Esophagus muscularis mucosa (tissue), 4 donors: Measurements from ENCODE around the gene MAGEA6. TPM values are rescaled to one million over a fixed set of nuclear protein-coding genes. Genes with fewer than 3 reads are reported as not detected.
"Not testable (repeated sequence)": the region's sequence is repeated elsewhere in the genome, so short reads cannot be mapped to it uniquely, and the experiment has no call there.

Source experiments
- DNase-seq: peaks from one replicate; pipeline ENCODE4 v3.0.0-alpha.2; 2017; ENCODE audit errors: extremely low spot score
- H3K27ac ChIP-seq, 4 donors: fragments of 200-600 bp; sonication (generic); replicated peaks in 1 of 4; 1 replicate in 3 of 4; 2 replicates in 1 of 4; pipeline ENCODE4 v1.5.1; 2016 to 2019; ENCODE audit warnings: mild to moderate bottlenecking in 1 of 4
- H3K27me3 ChIP-seq, 4 donors: fragments of 200-600 bp; sonication (generic); one replicate each; pipeline versions ENCODE4 v1.5.1 to v1.6.0; 2016 to 2019
- H3K36me3 ChIP-seq, 4 donors: fragments of 200-600 bp; sonication (generic); one replicate each; pipeline ENCODE4 v1.5.1; 2016 to 2019
- H3K4me1 ChIP-seq, 4 donors: fragments of 200-600 bp; sonication (generic); one replicate each; pipeline ENCODE4 v1.5.1; 2016 to 2019
- H3K4me3 ChIP-seq, 4 donors: fragments of 200-600 bp; sonication (generic); 1 replicate in 2 of 4; 2 replicates in 2 of 4; pipeline ENCODE4 v1.5.1; 2016 to 2019; ENCODE audit warnings: mild to moderate bottlenecking in 4 of 4, moderate library complexity in 1 of 4
- H3K9me3 ChIP-seq, 4 donors: fragments of 200-600 bp; sonication (generic); 1 replicate in 3 of 4; 2 replicates in 1 of 4; pipeline ENCODE4 v1.5.1; 2016 to 2019
- CTCF ChIP-seq, 3 experiments: fragments of 200-600 bp in 2 of 3; fragments of 450-650 bp in 1 of 3; sonication (generic) in 2 of 3; IDR thresholded peaks; one replicate each; pipeline ENCODE4 v1.5.1; 2017 to 2019; ENCODE audit warnings: antibody characterized with exemption in 3 of 3, mild to moderate bottlenecking in 2 of 3, moderate library complexity in 1 of 3
- EP300 ChIP-seq: sonication (generic); formaldehyde crosslinking; IDR thresholded peaks from one replicate; pipeline ENCODE4 v1.6.1; 2017; ENCODE audit warnings: antibody characterized with exemption
- POLR2A ChIP-seq: fragments of 450-650 bp; IDR thresholded peaks from one replicate; pipeline ENCODE4 v1.6.1; 2017; ENCODE audit warnings: antibody characterized with exemption, moderate library complexity, mild to moderate bottlenecking, low read depth
- POLR2AphosphoS5 ChIP-seq, 2 donors: sonication (generic); formaldehyde crosslinking; IDR thresholded peaks; one replicate each; pipeline ENCODE4 v1.6.1; 2017; ENCODE audit warnings: antibody characterized with exemption in 2 of 2
- WGBS: methylation state at CpG from one replicate; pipeline ENCODE4 v1.1.5; 2018; 5-methylcytosine and 5-hydroxymethylcytosine counted together
- intact Hi-C: fragments of 100-400 bp; cut with DNase I; formaldehyde crosslinking; loops from one replicate; pipeline ENCODE4 v1.15.1; 2023
- total RNA-seq, 4 donors: library from RNA; depleted of rRNA; stranded (reverse); fragments of >200 nt; gene quantifications; one replicate each; pipeline versions ENCODE4 v1.1.0 to v1.2.1, GENCODE V29; 2016

MAGEA6 gene
- total RNA-seq, 4 donors from 2014 or later: not detected

DNA sequence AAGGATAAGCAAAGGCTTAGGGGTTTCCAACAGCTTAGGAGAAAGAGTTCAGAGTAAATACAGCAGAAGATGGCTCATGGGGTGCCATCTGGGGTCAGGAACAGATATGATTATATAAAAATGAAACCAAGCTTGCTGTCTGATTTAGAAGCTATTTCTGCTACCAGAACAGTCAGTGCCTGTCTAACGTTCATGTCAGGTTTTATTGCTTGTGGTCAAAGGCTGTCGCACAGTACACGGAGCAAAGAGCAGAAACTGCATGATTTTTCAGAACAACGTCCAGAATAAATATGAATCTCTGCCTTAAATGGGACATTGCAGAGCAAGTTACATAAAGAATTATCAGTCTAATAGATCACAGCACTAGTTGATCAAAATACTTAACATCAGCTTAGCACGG is 43.7 kb upstream of the MAGEA6 start:
- Histone ChIP-seq H3K4me3 (no peak overlapping the region), H3K4me1 (no peaks in the 10 kb centered on the region), H3K27me3 (no peaks in the 10 kb centered on the region), H3K27ac (no peak overlapping the region), H3K9me3 (no peaks in the 10 kb centered on the region), H3K36me3 (no peaks in the 10 kb centered on the region)
- TF ChIP-seq POLR2AphosphoS5 (IDR thresholded peaks at IDR 0.05) (no peak), EP300 (no peak), CTCF (IDR thresholded peaks at IDR 0.05) (no peak), POLR2A (no peak)
- 51% methylated on average over 5 of the region's 5 CpGs for WGBS
- DNase-seq: no peak
- intact Hi-C loops: no loop called here

DNA sequence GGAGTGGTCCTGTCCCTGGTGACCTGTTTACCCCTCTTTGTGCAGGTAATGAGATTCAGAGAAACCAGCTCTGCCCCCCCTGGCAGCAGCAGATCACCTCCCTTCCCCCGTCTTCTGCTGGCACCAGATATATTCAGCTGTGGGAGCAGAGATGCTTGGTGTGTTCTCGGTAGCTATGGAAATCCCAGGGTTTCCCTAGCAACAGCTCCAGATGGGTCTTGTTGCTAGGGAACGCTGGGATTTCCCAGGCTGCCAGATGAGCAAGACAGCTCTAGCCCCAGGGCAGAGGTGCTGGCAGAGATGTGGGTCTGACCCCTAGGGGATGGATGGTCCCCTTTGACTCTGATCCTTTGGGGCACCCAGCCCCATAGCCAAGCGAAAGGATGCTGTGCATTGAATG is 40.9 kb upstream of the MAGEA6 start:
- Histone ChIP-seq H3K4me1 (no peaks in the 10 kb centered on the region), H3K36me3 (no peaks in the 10 kb centered on the region), H3K27me3 (peaks cover 0 to 5% (median 0%) of the 10 kb centered on the region in 4 donors), H3K4me3 (no peak overlapping the region), H3K27ac (no peak overlapping the region), H3K9me3 (no peaks in the 10 kb centered on the region)
- DNase-seq: no peak
- WGBS: 29% methylated on average over 1 of the region's 4 CpGs
- intact Hi-C loops: no loop called here
- no peak for TF ChIP-seq CTCF (IDR thresholded peaks at IDR 0.05)
- no peak for TF ChIP-seq POLR2AphosphoS5 (IDR thresholded peaks at IDR 0.05)
- TF ChIP-seq EP300: no peak
- TF ChIP-seq POLR2A: no peak

DNA sequence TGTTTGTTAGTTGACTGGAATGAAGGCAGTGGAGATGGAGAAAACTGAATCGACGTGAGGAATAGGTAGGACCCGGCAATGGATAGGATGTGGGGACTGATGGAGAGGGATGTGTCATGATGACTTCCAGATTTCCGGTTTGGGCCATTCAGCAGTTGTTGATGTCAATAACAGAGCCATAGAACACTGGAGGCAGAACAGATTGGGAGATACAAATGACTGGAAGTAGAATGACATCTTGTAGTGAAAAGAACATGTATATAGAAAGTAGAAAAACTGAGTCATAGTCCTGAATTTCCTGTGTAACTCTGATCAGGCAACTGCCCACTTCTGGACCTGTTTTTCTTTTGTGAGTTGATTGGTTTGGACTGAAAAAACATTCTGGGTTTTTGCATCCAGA is 36.5 kb upstream of the MAGEA6 start:
- intact Hi-C loops: no loop called here
- H3K27me3 ChIP-seq: peaks cover 0 to 5% (median 0%) of the 10 kb centered on the region in 4 donors
- TF ChIP-seq CTCF (IDR thresholded peaks at IDR 0.05): no peak
- H3K27ac ChIP-seq: no peak overlapping the region
- WGBS: 76% methylated on average over 4 of the region's 4 CpGs
- no peaks in the 10 kb centered on the region for H3K9me3 ChIP-seq
- no peaks in the 10 kb centered on the region for H3K36me3 ChIP-seq
- no peak for DNase-seq
- no peak overlapping the region for H3K4me3 ChIP-seq
- H3K4me1 ChIP-seq: no peaks in the 10 kb centered on the region

DNA sequence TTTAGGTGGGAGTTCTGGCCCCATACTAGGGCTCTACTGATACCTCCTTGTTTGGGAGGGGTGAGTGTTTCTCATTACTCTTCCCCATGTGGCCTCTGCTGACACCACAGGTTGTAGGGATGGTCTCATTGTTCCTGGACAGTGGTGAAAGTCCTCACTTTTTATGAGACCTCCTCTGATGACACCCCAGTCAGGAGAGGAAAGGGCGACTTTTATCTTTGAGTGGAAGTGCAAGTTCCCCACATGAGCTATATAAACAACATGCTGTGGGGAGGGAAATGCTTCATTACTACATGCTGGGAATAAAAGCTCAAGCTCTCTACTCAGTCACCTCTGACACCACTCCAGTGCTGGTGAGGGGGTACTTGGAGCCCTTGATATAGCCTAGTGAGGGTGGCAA is 29.5 kb upstream of the MAGEA6 start:
- Histone ChIP-seq H3K27ac (no peak overlapping the region), H3K36me3 (no peaks in the 10 kb centered on the region), H3K27me3 (no peaks in the 10 kb centered on the region), H3K4me3 (no peak overlapping the region), H3K9me3 (no peaks in the 10 kb centered on the region), H3K4me1 (no peaks in the 10 kb centered on the region)
- intact Hi-C loops: no loop called here
- DNase-seq: no peak
- WGBS: 36% methylated on average over 1 of the region's 1 CpG
- TF ChIP-seq CTCF (IDR thresholded peaks at IDR 0.05): no peak
- TF ChIP-seq EP300: no peak
- no peak for TF ChIP-seq POLR2AphosphoS5 (IDR thresholded peaks at IDR 0.05)
- TF ChIP-seq POLR2A: no peak

DNA sequence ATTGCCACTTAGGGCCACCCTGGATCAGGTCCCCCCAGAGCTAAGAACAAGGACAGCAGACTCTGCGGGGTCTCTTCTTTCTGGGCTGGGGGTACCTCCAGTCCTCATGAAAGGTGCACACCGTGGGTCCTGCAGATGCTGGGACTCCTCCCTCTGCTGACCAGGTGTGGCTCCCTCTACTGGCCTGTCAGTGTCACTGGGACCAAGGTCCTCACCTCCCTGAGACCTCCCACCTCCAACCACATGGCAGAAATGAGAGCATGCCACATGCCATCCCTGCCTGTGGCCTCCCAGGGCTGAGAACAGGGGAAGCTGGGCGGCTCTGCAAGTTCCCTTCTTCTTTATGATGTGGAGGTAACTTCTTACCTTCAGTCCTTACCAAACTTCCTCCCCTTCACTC is 17.6 kb upstream of the MAGEA6 start:
- intact Hi-C loops, H3K4me1 ChIP-seq, DNase-seq, H3K36me3 ChIP-seq, H3K9me3 ChIP-seq, H3K27me3 ChIP-seq, H3K27ac ChIP-seq, H3K4me3 ChIP-seq: not testable (repeated sequence)
- WGBS: no CpG with 5 or more reads among the region's 3 CpGs

DNA sequence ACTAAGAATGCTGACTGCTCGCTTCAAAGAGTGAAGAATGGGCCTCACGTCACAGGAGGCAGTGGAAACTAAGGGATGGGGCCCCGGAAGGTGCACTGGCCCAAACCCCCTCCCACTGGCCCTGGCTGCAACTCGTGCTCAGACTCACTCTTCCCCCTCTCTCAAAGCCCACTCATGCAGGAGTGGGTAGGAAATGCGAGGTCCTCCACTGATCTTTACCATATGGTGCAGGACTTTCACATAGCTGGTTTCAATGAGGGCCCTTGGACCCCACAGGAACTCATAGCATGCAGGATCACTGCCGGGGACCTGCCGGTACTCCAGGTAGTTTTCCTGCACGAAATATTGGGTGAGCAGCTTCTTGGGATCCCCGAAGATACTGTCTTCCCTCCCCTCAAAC is 2.9 kb downstream of the MAGEA6 start:
- H3K36me3 ChIP-seq, DNase-seq, H3K4me1 ChIP-seq, H3K9me3 ChIP-seq, H3K27ac ChIP-seq, H3K4me3 ChIP-seq, H3K27me3 ChIP-seq, intact Hi-C loops: not testable (repeated sequence)
- WGBS: 79% methylated on average over 8 of the region's 9 CpGs

DNA sequence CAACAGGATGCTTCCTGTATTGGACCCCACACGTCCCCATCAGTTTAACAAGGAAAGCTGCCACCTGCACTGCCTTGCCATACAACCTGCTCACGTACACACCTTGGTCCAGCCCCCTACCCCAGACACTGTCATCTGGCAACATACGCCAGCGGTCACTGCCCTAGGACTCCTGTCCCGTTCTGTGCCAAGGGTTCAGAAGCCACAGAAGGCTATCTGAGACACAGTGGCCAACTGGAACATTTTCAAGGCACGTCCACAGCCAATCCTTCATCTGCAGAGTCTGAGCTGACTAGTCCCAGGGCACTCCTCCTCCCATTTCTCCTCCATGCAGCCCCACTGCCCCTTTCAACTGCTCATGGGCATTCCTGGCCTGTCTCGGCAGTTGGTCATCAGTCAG is 7.9 kb downstream of the MAGEA6 start:
- H3K36me3 ChIP-seq, H3K27me3 ChIP-seq, H3K27ac ChIP-seq, H3K9me3 ChIP-seq, DNase-seq, H3K4me1 ChIP-seq, H3K4me3 ChIP-seq, intact Hi-C loops: not testable (repeated sequence)
- WGBS: no CpG with 5 or more reads among the region's 7 CpGs

DNA sequence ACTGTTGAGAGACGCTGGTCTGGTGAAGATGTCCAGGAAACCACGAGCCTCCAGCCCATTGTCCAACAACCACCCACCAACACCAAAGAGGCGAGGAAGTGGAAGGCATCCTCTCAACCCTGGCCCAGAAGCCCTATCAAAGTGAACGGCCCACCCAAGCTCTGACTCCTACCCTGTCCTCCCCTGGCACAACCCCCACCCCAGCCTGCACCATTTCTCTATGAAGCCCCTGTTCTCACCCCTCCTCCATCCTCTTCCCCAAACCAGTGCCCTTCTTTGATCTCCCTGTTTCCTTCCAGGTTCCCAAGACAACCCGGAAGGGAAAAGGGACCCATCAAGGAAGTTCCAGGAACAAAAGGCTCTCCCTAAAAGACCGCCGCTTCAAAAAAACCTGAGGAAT is 9.9 kb downstream of the MAGEA6 start:
- H3K4me1 ChIP-seq, DNase-seq, H3K9me3 ChIP-seq, H3K4me3 ChIP-seq, intact Hi-C loops, H3K27ac ChIP-seq, H3K27me3 ChIP-seq, H3K36me3 ChIP-seq: not testable (repeated sequence)
- WGBS: 89% methylated on average over 4 of the region's 7 CpGs

DNA sequence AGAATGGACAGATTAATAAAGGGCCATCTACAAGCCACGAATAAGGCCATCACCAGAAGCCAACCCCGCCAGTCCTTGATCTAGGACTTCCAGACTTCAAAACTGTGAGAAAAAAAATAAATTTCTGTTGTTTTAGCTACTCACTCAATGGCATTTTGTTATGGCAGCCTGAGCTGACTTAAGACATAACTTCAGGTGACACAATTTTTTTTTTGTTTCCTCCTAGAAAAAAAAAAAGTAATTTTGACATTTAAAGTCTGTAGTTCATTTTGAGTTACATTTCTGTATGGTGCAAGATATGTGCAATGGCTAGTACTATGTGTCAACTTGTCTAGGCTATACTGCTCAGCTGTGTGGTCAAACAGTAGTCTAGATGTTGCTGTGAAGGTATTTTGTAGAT is 10.6 kb downstream of the MAGEA6 start, which contains the start of gene CSAG3:
Gene CSAG3 (plus strand): TSS at position 301 of the 400 bp plus-strand sequence.
- intact Hi-C loops, H3K27ac ChIP-seq, DNase-seq, H3K27me3 ChIP-seq, H3K9me3 ChIP-seq, H3K4me3 ChIP-seq, H3K4me1 ChIP-seq, H3K36me3 ChIP-seq: not testable (repeated sequence)
- no CpG with 5 or more reads among the region's 2 CpGs for WGBS
